HG02884 (cell line): Measurements from ENCODE around the gene MYO18B.

Source experiments
- ATAC-seq: cut with Tn5 transposase; IDR thresholded peaks from one replicate; pipeline ENCODE4 v1.9.1; 2021; ENCODE audit warnings: mild to moderate bottlenecking, moderate library complexity; ENCODE audit not compliant: unreplicated experiment

MYO18B gene

GRCh38 chr22:26025626-26026025 is 283.6 kb downstream of the MYO18B start:
- ATAC-seq, result no peak

GRCh38 chr22:26027341-26027740 is 285.4 kb downstream of the MYO18B start:
- ATAC-seq, result no peak

DNA sequence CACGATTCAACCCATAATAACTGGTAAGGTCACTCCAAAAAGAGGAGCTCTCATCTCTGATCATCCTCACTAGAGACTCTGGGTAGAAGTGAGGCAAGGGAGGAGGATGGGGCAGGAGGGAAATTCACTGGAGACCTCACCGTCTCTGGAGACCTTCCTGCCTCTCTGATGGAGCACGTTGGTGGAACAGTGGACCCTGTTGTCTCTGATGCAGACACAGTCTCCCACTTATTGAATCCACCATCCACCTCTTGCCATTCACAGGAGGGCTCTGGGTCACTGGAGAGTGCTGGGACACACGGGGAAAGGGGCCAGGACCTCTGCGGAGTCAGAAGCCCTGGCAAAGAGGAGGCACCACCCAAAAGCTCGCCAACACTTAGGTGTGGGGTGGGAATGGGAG is 289.7 kb downstream of the MYO18B start:
- no peak for ATAC-seq

GRCh38 chr22:26033071-26033470 is 291.1 kb downstream of the MYO18B start:
- ATAC-seq, result no peak

DNA sequence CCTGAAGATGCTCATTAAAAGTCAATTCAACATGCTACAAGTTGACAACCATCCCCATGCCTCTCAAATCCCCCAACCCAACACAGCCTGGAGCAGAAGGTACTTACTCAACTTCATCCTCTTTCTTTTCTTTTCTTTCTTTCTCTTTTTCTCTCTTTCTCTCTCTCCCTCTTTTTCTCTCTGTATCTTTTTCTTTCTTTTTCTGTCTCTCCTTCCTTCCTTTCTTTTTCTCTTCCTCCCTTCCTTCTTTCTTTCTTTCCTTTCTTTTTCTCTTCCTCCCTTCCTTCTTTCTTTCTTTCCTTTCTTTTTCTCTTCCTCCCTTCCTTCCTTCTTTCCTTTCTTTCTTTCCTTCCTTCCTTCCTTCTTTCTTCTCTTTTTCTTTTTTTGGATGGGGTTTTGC is 291.6 kb downstream of the MYO18B start:
- ATAC-seq, result no peak

- no peak for ATAC-seq
Observed at GRCh38 chr22:26035523-26035922, 293.5 kb downstream of the MYO18B start.

DNA sequence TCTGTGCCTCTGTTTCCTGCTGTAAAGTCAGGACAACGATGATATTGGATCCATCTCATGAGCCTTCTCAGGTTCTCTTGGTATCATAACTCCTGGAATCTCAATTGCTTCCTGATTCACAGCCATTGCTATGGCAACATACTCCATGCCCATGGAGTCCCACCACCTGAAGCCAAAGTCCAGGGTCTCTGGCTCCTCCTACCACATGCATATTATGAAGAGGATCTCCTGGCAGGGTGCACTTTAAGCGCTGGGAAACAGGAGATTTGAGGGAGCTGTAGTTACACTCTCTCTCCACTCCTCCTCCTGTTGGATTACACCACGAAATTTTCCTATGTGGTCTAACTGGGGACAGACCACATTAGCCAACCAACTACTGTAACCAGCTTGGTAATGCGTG is 296.4 kb downstream of the MYO18B start:
- no peak for ATAC-seq

GRCh38 chr22:26041931-26042330 is 299.9 kb downstream of the MYO18B start:
- no peak for ATAC-seq

- ATAC-seq, result no peak
Observed at GRCh38 chr22:26043031-26043430, 301.0 kb downstream of the MYO18B start.

GRCh38 chr22:26045051-26045450 is 303.1 kb downstream of the MYO18B start:
- no peak for ATAC-seq

GRCh38 chr22:26045860-26046259 is 303.9 kb downstream of the MYO18B start:
- ATAC-seq, result no peak

DNA sequence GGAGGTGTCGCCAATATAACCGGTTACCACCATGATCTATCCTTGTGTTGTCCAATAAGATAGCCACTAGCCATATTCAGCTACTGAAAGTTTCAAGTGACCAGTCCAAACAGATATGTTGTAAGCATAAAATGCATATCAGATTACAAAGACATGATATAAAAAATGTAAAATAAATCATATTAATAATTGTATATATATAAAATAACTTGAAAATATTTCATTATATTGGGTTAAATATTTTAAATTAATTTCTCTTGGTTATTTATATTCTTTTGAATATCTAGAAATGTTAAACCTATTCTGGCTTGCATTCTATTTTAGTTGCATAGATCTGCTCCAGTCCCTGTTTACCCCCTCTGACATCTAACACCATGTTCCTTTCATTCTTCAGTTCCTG is 305.5 kb downstream of the MYO18B start:
- ATAC-seq, result no peak

DNA sequence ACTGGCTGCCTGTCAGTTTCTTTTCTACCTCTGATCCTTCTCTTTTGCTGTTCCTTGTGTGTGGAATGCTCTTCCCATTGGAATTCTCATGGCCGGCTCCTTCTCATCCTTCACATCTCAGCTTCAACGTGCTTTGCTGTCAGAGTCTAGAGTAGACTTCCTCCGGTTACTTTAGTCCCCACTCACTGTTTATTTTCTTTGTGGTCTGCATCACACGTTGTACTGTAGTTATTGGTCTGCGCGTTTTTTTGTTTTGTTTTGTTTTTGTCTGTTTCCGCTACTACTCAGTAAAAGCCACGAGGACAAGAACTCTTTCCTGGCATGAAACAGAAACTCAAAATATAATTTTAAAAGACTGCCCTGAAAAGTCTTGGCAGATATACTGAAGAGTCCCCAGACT is 305.9 kb downstream of the MYO18B start:
- no peak for ATAC-seq

DNA sequence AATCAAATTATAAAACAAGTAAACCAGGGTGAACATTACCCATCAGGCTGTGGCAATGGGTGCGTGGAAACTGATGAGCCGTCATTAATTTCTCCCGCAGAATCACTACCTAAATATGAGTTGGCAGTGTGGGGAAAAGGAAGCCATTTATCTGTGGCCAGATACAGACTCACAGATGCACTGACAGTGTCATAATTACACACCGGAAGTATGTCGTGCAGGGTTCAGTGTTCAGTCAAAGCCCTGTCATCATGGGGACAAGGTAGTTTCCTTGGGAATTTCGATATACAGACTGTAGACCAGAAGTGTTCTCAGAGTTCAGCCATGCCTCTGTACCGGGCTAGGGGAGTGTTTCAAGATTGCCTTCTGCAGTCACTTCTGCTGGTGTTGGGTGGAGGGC is 308.1 kb downstream of the MYO18B start:
- no peak for ATAC-seq

DNA sequence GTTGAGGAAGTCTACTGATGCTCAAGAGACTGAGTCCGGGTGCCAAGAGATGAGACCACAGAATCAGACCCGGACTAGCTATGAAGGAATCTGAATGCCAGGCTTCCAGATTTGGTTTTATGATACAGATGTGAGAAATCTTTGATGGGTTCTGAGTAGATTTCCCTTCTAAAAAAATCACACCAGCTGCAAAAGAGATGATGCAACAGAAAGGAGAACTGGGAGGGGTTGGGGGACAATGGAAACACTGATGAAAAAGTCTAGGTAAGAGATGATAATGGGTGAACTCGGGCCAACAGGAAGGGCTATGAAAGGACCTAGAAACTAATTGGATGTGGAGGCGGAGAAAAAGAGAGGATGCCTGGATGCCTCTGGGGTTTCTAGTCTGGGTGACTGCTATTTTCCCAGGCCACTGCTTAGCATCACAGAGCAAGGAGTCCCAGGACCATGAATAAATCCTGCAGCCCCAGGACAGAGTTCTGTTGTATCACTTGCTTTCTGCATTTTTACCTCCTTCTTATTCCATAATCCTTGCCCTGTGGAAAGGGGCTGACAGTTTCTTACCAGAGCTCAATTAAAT is 311.8 kb downstream of the MYO18B start:
- no peak for ATAC-seq

DNA sequence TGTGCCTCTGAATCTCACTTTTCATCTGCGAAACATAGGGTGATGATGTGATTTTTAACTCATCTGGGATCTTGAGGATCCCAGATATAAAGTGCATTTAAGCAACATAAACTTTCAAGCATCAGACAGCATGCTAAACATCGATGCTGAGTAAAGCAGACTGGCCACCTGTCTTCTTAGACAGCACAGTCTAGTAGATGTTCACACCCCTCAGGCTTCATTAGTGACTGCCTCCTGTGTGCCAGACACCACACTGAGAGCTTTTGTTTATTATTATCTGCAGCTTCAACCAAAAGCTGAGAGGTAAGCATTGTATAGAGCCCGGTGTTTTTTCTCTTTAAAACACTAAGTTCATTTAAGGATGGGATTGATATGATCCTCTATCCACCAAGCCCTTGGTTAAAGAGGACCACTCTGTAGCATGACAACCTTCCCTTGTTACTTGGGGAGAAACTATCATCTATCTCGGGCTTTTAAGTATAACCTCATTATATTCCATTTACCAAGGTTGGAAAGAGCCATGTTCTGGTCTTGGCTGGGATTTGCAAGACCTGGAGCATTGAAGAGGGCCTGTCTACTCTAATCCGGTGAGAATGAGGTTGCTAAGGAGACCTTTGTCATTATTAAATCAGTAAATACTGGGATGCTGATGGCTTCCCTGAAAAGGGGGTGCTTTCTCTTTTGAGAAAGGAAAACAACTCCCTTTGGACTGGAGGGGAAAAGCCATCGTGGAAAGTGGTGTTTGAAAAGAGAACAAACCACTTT is 313.0 kb downstream of the MYO18B start:
- ATAC-seq, result no peak

GRCh38 chr22:26055693-26056092 is 313.7 kb downstream of the MYO18B start:
- ATAC-seq, result no peak

- ATAC-seq, result no peak
Observed at GRCh38 chr22:26056455-26057200, 314.6 kb downstream of the MYO18B start.

DNA sequence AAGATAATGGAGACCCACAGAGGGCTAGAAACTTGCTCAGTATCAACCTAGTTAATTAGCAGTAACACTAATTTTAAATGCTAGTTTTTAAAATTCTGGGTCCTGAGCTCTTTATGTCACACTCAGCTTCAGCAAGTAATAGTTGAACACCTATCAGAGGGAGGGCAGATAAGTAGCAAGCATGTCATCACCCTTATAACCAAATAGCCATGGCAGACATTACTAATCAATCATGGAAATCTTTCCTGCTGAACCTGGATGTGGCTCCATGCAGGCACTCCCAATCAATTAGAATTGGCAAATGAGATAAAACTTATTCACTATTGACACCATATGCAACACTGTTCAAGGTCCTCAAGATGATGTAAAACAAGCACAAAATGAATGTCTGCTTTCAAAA is 315.7 kb downstream of the MYO18B start:
- no peak for ATAC-seq

DNA sequence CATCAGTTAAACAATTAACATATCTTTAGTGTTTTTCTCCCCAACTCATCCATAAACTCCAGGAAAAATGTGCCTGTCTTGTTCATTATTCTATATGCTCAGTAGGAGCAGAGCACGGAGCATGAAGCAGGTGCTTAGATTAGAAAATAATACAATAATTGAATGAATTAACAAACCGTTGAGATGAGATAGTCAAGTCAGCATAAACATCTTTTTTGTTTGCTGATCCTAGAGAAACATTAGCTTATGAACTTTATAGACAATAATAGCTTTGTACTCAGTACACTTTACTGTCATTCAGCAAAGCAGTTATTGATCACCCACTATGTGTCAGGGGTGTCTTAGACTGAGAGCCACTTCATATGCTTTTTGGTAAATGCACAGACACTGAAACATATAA is 322.1 kb downstream of the MYO18B start:
- no peak for ATAC-seq

DNA sequence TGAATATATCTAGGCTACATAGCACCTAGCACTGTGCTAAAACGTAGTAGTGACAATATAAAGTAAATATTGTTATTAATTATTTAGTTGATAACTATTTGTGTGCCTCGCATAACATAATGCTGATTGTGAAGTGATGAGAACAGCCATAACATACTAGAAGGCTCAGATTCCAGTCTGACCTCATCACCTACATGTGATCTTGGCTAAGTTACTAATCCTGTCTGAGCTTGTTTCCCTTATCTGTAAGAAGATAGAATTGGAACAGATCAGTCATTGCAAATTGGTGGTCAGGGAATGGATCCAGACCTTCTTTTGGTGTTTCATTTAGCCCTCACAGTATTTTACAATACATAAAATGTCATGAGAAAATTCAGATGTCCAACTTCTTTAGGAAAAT is 323.9 kb downstream of the MYO18B start:
- ATAC-seq, result no peak

- no peak for ATAC-seq
Observed at GRCh38 chr22:26066534-26066933, 324.5 kb downstream of the MYO18B start.
